Fibroblast of villous mesenchyme (primary cell): Measurements from ENCODE around the gene STK39. TPM values are rescaled to one million over a fixed set of nuclear protein-coding genes. Genes with fewer than 3 reads are reported as not detected.

Source experiments
- DNase-seq: peaks from one replicate; pipeline ENCODE4 v3.0.0-alpha.2; 2010; ENCODE audit warnings: low read depth
- H3K4me3 ChIP-seq: 2 replicates; pipeline ENCODE4 v1.5.1; 2011; ENCODE audit warnings: low read depth, mild to moderate bottlenecking, low read length
- CTCF ChIP-seq: IDR thresholded peaks from 2 replicates; pipeline ENCODE4 v1.5.1; 2012; ENCODE audit warnings: low read depth, mild to moderate bottlenecking, low read length; ENCODE audit not compliant: insufficient read depth
- total RNA-seq: library from RNA; depleted of rRNA; stranded (reverse); fragments of >200 nt; gene quantifications from 2 replicates; pipeline ENCODE4 v1.2.3, GENCODE V29; 2012

STK39 gene
- total RNA-seq, 1 donor, result 27.2 TPM

GRCh38 chr2:168033966-168034365, 213.4 kb downstream of the STK39 start:
- TF ChIP-seq CTCF, result no peak
- H3K4me3 ChIP-seq, result no peak overlapping the region
- DNase-seq, result no peak

GRCh38 chr2:168032091-168032490, 215.3 kb downstream of the STK39 start:
- DNase-seq, result no peak
- H3K4me3 ChIP-seq, result no peak overlapping the region
- no peak for TF ChIP-seq CTCF

- DNase-seq, result peak; percentile 79
- no peak overlapping the region for H3K4me3 ChIP-seq
- TF ChIP-seq CTCF, result no peak
These were observed 216.4 kb downstream of the STK39 start for GRCh38 chr2:168030862-168031624.

GRCh38 chr2:168029071-168029470, 218.3 kb downstream of the STK39 start:
- no peak for DNase-seq
- no peak overlapping the region for H3K4me3 ChIP-seq
- TF ChIP-seq CTCF, result no peak

- no peak for TF ChIP-seq CTCF
- no peak for DNase-seq
- no peak overlapping the region for H3K4me3 ChIP-seq
These were observed 219.0 kb downstream of the STK39 start for GRCh38 chr2:168028362-168028761.

- H3K4me3 ChIP-seq, result no peak overlapping the region
- DNase-seq, result peak; percentile 60
- TF ChIP-seq CTCF, result no peak
These were observed 221.8 kb downstream of the STK39 start for GRCh38 chr2:168025487-168026202.
